MM.1S (cell line): ENCODE results near the gene PPP6R3.
"Not testable (repeated sequence)": the region's sequence is repeated elsewhere in the genome, so short reads cannot be mapped to it uniquely, and the experiment has no call there.

Experiments used
- DNase-seq: peaks from one replicate; pipeline ENCODE4 v3.0.0-alpha.2; 2015
- H2AFZ ChIP-seq: fragments of 300-600 bp; sonication (generic); 2 replicates; pipeline ENCODE4 v1.6.0; 2016; ENCODE audit warnings: antibody characterized with exemption, low read length
- H3F3A ChIP-seq: fragments of 300-600 bp; sonication (generic); 2 replicates; pipeline ENCODE4 v1.6.1; 2016; ENCODE audit warnings: mild to moderate bottlenecking, antibody characterized with exemption, low read length, moderate library complexity, mixed read lengths; ENCODE audit not compliant: insufficient read depth
- H3K27ac ChIP-seq: fragments of 300-600 bp; sonication (generic); 2 replicates; pipeline ENCODE4 v1.5.1; 2016; ENCODE audit warnings: mild to moderate bottlenecking, low read length
- H3K27me3 ChIP-seq: fragments of 300-600 bp; sonication (generic); replicated peaks from 2 replicates; pipeline ENCODE4 v1.6.0; 2016; ENCODE audit warnings: low read length; ENCODE audit not compliant: insufficient read depth
- H3K36me3 ChIP-seq: fragments of 300-600 bp; sonication (generic); replicated peaks from 2 replicates; pipeline ENCODE4 v1.6.1; 2016; ENCODE audit warnings: mild to moderate bottlenecking, low read length, mixed read lengths; ENCODE audit not compliant: insufficient read depth
- H3K4me1 ChIP-seq: fragments of 300-600 bp; sonication (generic); 2 replicates; pipeline ENCODE4 v1.6.1; 2016; ENCODE audit warnings: low read length, mixed read lengths
- H3K4me2 ChIP-seq: fragments of 300-600 bp; sonication (generic); 2 replicates; pipeline ENCODE4 v1.6.0; 2016; ENCODE audit warnings: low read depth, low read length
- H3K4me3 ChIP-seq: fragments of 300-600 bp; sonication (generic); 2 replicates; pipeline ENCODE4 v1.5.1; 2016; ENCODE audit warnings: low read length, mixed read lengths
- H3K79me2 ChIP-seq: fragments of 300-600 bp; sonication (generic); 2 replicates; pipeline ENCODE4 v1.6.1; 2016; ENCODE audit warnings: mixed run types, low read length, mixed read lengths
- H3K9ac ChIP-seq: fragments of 300-600 bp; sonication (generic); 2 replicates; pipeline ENCODE4 v1.6.1; 2016; ENCODE audit warnings: low read length, mixed read lengths
- H3K9me2 ChIP-seq: fragments of 300-600 bp; sonication (generic); replicated peaks from 2 replicates; pipeline ENCODE4 v1.6.1; 2016; ENCODE audit warnings: mild to moderate bottlenecking, low read length, mixed read lengths; ENCODE audit not compliant: insufficient read depth
- H3K9me3 ChIP-seq: fragments of 300-600 bp; sonication (generic); replicated peaks from 2 replicates; pipeline ENCODE4 v1.6.1; 2016; ENCODE audit warnings: mild to moderate bottlenecking, low read length, mixed read lengths; ENCODE audit not compliant: insufficient read depth
- H4K20me1 ChIP-seq: fragments of 300-600 bp; sonication (generic); 2 replicates; pipeline ENCODE4 v1.6.1; 2016; ENCODE audit warnings: mild to moderate bottlenecking, low read length, moderate library complexity, mixed read lengths; ENCODE audit not compliant: insufficient read depth
- EZH2 ChIP-seq: fragments of 300-600 bp; sonication (generic); optimal IDR thresholded peaks from 2 replicates; pipeline ENCODE3; 2017; ENCODE audit warnings: low read depth, mild to moderate bottlenecking, antibody characterized with exemption, low read length, mixed read lengths
- EZH2phosphoT487 ChIP-seq: fragments of 300-600 bp; sonication (generic); IDR thresholded peaks from 2 replicates; pipeline ENCODE4 v1.6.1; 2018; ENCODE audit warnings: antibody characterized with exemption, low read length
- TF ChIP-seq, protein P1 (sequence below): fragments of 300-600 bp; sonication (generic); IDR thresholded peaks from 2 replicates; pipeline ENCODE4 v1.5.1; 2016; ENCODE audit warnings: antibody characterized with exemption, low read length, mixed read lengths

PPP6R3 gene

DNA sequence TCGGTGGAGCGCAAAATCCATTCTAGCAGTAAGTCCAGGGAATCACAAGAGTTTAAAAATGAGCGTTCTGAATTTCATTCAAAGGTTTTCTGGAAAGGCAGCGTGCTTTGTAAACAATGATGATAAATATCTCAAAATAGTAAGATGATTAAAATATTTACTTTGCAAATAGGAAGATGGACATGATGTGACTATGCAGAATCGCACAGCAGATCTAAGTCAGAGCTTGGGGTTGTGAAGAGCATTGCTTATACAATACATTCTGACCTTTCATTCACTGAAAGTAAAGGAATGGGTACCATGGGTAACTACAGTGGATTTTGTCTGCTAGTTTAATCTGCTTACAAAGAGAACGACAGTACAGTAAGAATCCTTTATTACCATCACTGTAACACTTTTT is 77.5 kb downstream of the PPP6R3 start:
- Histone ChIP-seq H3K9ac (no peak overlapping the region), H3K9me2 (no peaks in the 10 kb centered on the region), H3F3A (no peaks in the 10 kb centered on the region), H4K20me1 (no peaks in the 10 kb centered on the region), H3K27me3 (no peaks in the 10 kb centered on the region), H3K27ac (no peak overlapping the region), H3K4me3 (no peak overlapping the region), H3K36me3 (peaks cover 20% of the 10 kb centered on the region), H3K4me2 (no peak overlapping the region), H3K79me2 (peaks cover 91% of the 10 kb centered on the region), H2AFZ (no peak overlapping the region), H3K4me1 (no peaks in the 10 kb centered on the region), H3K9me3 (no peaks in the 10 kb centered on the region)
- no peak for TF ChIP-seq EZH2phosphoT487
- TF ChIP-seq, protein P1, sequence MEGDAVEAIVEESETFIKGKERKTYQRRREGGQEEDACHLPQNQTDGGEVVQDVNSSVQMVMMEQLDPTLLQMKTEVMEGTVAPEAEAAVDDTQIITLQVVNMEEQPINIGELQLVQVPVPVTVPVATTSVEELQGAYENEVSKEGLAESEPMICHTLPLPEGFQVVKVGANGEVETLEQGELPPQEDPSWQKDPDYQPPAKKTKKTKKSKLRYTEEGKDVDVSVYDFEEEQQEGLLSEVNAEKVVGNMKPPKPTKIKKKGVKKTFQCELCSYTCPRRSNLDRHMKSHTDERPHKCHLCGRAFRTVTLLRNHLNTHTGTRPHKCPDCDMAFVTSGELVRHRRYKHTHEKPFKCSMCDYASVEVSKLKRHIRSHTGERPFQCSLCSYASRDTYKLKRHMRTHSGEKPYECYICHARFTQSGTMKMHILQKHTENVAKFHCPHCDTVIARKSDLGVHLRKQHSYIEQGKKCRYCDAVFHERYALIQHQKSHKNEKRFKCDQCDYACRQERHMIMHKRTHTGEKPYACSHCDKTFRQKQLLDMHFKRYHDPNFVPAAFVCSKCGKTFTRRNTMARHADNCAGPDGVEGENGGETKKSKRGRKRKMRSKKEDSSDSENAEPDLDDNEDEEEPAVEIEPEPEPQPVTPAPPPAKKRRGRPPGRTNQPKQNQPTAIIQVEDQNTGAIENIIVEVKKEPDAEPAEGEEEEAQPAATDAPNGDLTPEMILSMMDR = no peak
- no peak for TF ChIP-seq EZH2
- no peak for DNase-seq

DNA sequence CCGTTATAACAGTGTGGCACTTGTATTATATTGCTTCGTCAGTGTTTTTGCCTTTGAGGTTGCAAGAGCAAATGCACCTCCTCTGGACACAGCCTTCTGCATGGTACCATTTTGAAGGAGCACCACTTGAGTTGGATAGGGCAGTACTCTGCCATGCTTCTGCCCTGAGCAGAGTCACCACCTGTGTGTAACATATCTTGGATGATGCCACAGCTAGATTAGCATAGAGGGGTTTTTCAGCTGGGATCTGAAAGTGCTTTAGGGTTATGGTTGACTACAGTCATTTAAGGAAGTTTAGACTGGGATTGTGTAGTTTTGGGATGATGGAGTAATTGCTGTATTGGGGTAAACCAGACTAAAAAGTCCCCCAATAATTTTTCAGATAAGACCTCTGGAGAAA is 78.8 kb downstream of the PPP6R3 start:
- no peaks in the 10 kb centered on the region for H3K4me1 ChIP-seq
- H3K79me2 ChIP-seq = peaks cover 89% of the 10 kb centered on the region
- peaks cover 20% of the 10 kb centered on the region for H3K36me3 ChIP-seq

DNA sequence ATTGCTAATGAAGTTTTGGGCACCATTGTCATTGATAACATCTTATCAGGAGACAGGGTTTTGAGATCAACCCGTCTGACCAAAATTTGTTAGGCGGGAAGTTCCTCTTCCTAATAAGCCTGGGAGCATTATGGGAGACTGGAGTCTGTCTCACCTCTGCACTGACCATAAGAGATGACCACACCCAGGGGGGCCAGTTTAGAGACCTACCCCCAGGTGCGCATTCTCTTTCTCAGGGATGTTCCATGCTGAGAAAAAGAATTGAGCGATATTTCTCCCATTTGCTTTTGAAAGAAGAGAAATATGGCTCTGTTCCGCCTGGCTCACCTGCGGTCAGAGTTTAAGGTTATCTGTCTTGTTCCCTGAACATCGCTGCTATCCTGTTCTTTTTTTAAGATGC is 80.0 kb downstream of the PPP6R3 start:
- not testable (repeated sequence) for DNase-seq, H3K4me1 ChIP-seq, H3K9me2 ChIP-seq, H4K20me1 ChIP-seq, H3F3A ChIP-seq, H3K27ac ChIP-seq, H3K27me3 ChIP-seq, H3K4me3 ChIP-seq, H2AFZ ChIP-seq, H3K9me3 ChIP-seq, H3K9ac ChIP-seq, H3K4me2 ChIP-seq
- Histone ChIP-seq H3K79me2 (peaks cover 86% of the 10 kb centered on the region), H3K36me3 (peaks cover 17% of the 10 kb centered on the region)

More for the DNA sequence above, 78.8 kb downstream of the PPP6R3 start:
- no peaks in the 10 kb centered on the region for H3K27me3 ChIP-seq
- H3K9me2 ChIP-seq = no peaks in the 10 kb centered on the region
- TF ChIP-seq, protein P1 = no peak
- TF ChIP-seq EZH2 = no peak
- TF ChIP-seq EZH2phosphoT487 = no peak
- H3K4me3 ChIP-seq = no peak overlapping the region
- H3K27ac ChIP-seq = no peak overlapping the region
- DNase-seq = no peak
- no peaks in the 10 kb centered on the region for H3F3A ChIP-seq
- no peak overlapping the region for H3K4me2 ChIP-seq
- H3K9me3 ChIP-seq = no peaks in the 10 kb centered on the region
- no peak overlapping the region for H2AFZ ChIP-seq
- no peaks in the 10 kb centered on the region for H4K20me1 ChIP-seq
- no peak overlapping the region for H3K9ac ChIP-seq

DNA sequence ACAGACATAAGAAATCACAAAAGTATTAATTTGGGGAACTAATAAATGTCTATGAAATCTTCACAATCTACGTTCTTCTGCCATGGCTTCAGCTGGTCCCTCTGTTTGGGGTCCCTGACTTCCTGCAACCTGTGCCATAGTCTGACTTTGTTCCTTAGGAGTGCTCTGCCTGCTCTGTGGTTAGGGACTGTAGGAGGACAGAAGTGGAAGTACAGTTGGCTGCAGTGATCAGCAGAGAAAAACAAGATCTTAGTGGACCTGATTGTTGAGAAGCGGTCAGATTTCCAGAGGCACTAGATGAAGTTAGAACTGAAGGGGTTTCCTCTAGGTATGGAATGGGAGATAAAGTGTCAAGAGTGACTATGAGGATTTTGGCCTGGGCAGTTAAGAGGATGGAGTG is 80.6 kb downstream of the PPP6R3 start:
- no peak overlapping the region for H3K27ac ChIP-seq
- H3K9me2 ChIP-seq = no peaks in the 10 kb centered on the region
- peaks cover 86% of the 10 kb centered on the region for H3K79me2 ChIP-seq
- no peak overlapping the region for H3K4me3 ChIP-seq
- TF ChIP-seq EZH2 = no peak
- TF ChIP-seq, protein P1 = no peak
- TF ChIP-seq EZH2phosphoT487 = no peak
- H4K20me1 ChIP-seq = no peaks in the 10 kb centered on the region
- no peak overlapping the region for H2AFZ ChIP-seq
- H3K27me3 ChIP-seq = no peaks in the 10 kb centered on the region
- DNase-seq = no peak
- H3K9me3 ChIP-seq = no peaks in the 10 kb centered on the region
- H3F3A ChIP-seq = no peaks in the 10 kb centered on the region
- H3K36me3 ChIP-seq = peaks cover 17% of the 10 kb centered on the region
- H3K4me1 ChIP-seq = no peaks in the 10 kb centered on the region
- H3K4me2 ChIP-seq = no peak overlapping the region
- no peak overlapping the region for H3K9ac ChIP-seq
